ENCODE results near the gene SMARCA4. TPM values are rescaled to one million over a fixed set of nuclear protein-coding genes. Genes with fewer than 3 reads are reported as not detected.
"Not testable (repeated sequence)": the region's sequence is repeated elsewhere in the genome, so short reads cannot be mapped to it uniquely, and the experiment has no call there.

Gene SMARCA4
- total and polyA plus RNA-seq, 5 donors from 2014 or later = 6.3 to 79.5 (median 7.5) TPM

DNA sequence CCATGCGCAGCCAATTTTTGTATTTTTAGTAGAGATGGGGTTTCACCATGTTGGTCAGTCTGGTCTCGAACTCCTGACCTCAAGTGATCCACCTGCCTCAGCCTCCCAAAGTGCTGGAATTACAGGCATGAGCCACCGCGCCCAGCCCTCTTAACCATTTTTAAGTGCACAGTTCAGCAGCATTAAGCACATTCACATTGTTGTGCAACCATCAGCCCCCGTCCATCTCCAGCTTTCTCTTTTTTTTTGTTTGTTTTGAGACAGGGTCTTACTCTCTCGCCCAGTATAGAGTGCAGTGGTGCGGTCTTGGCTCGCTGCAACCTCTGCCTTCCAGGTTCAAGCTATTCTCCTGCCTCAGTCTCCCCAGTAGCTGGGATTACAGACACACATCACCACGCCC, 116.0 kb downstream of the SMARCA4 start:
- H3K9me3 ChIP-seq (ENCODE audit: control insufficient read depth in 2 of 2, low read length in 2 of 2); H3K4me1 Mint-ChIP-seq; DNase-seq; H3K4me1 ChIP-seq (ENCODE audit: control insufficient read depth, insufficient read depth, low read length, poor library complexity, severe bottlenecking); H3K27me3 Mint-ChIP-seq; H3K9me3 Mint-ChIP-seq; H3K27ac ChIP-seq (ENCODE audit: insufficient read depth, low read length, poor library complexity, severe bottlenecking); H3K4me3 Mint-ChIP-seq; H3K27me3 ChIP-seq (ENCODE audit: control insufficient read depth, insufficient read depth, low read length); H3K36me3 Mint-ChIP-seq; H3K4me3 ChIP-seq (ENCODE audit: low read depth, low read length); ATAC-seq (ENCODE audit: low read depth in 2 of 2); H3K36me3 ChIP-seq (ENCODE audit: control insufficient read depth, insufficient read depth, low read length): not testable (repeated sequence)
- H3K27ac Mint-ChIP-seq = peak overlapping the region in 2 of 3 donors; percentile 64 to 82

DNA sequence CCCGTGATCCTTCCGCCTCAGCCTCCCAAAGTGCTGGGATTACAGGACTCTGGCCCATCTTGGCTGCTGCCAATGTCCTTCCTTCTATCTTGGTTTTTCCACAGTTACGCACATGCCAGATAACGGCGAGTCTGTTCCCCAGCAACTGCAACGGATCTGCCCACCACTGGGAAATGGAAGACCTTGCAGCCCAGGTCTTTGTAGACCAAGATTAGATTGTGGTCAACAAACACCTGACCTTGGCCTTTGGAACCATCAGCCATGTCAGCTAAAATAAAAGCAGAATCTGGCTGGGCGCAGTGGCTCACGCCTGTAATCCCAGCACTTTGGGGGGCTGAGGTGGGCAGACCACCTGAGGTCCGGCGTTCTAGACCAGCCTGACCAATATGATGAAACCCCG, 118.1 kb downstream of the SMARCA4 start:
- Mint-ChIP-seq H3K27ac (peak overlapping the region in 1 of 3 donors; percentile 90), H3K27me3 (no peaks in the 10 kb centered on the region), H3K4me1 (peaks cover 0 to 10% (median 0%) of the 10 kb centered on the region in 4 donors), H3K9me3 (no peaks in the 10 kb centered on the region), H3K36me3 (no peaks in the 10 kb centered on the region), H3K4me3 (no peak overlapping the region)
- no peak overlapping the region for H3K27ac ChIP-seq (ENCODE audit: insufficient read depth, low read length, poor library complexity, severe bottlenecking)
- no peak for ATAC-seq (ENCODE audit: low read depth in 2 of 2)
- no peaks in the 10 kb centered on the region for H3K4me1 ChIP-seq (ENCODE audit: control insufficient read depth, insufficient read depth, low read length, poor library complexity, severe bottlenecking)
- no peak for DNase-seq
- H3K27me3 ChIP-seq (ENCODE audit: control insufficient read depth, insufficient read depth, low read length) = no peaks in the 10 kb centered on the region
- H3K9me3 ChIP-seq (ENCODE audit: control insufficient read depth in 2 of 2, low read length in 2 of 2) = no peaks in the 10 kb centered on the region
- H3K36me3 ChIP-seq (ENCODE audit: control insufficient read depth, insufficient read depth, low read length) = no peaks in the 10 kb centered on the region
- no peak overlapping the region for H3K4me3 ChIP-seq (ENCODE audit: low read depth, low read length)

DNA sequence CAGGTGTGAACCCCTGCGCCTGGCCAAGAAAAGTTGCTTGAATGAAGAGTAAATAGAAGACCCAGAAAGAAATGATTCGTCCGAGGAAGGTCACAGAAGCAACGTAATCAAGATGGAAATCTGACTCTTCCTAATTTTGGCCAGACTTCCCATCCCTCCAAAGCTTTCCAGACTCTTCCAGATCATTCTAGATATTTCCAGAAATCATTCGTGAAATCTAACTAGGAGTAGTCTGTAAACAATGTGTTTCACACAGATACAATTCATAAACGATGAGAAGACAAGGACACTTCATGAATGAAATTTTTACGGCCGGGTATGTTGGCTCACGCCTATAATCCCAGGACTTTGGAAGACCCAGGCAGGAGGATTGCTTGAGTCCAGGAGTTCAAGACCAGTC, 119.2 kb downstream of the SMARCA4 start:
- Histone ChIP-seq H3K9me3 (ENCODE audit: control insufficient read depth in 2 of 2, low read length in 2 of 2) (no peaks in the 10 kb centered on the region), H3K27me3 (ENCODE audit: control insufficient read depth, insufficient read depth, low read length) (no peaks in the 10 kb centered on the region), H3K4me1 (ENCODE audit: control insufficient read depth, insufficient read depth, low read length, poor library complexity, severe bottlenecking) (peaks cover 4% of the 10 kb centered on the region), H3K36me3 (ENCODE audit: control insufficient read depth, insufficient read depth, low read length) (no peaks in the 10 kb centered on the region), H3K27ac (ENCODE audit: insufficient read depth, low read length, poor library complexity, severe bottlenecking) (no peak overlapping the region), H3K4me3 (ENCODE audit: low read depth, low read length) (no peak overlapping the region)
- ATAC-seq (ENCODE audit: low read depth in 2 of 2) (no peak), DNase-seq (no peak)
- Mint-ChIP-seq H3K4me3 (no peak overlapping the region), H3K27me3 (no peaks in the 10 kb centered on the region), H3K9me3 (no peaks in the 10 kb centered on the region), H3K27ac (no peak overlapping the region), H3K4me1 (peaks cover 0 to 8% (median 2%) of the 10 kb centered on the region in 4 donors), H3K36me3 (no peaks in the 10 kb centered on the region)

DNA sequence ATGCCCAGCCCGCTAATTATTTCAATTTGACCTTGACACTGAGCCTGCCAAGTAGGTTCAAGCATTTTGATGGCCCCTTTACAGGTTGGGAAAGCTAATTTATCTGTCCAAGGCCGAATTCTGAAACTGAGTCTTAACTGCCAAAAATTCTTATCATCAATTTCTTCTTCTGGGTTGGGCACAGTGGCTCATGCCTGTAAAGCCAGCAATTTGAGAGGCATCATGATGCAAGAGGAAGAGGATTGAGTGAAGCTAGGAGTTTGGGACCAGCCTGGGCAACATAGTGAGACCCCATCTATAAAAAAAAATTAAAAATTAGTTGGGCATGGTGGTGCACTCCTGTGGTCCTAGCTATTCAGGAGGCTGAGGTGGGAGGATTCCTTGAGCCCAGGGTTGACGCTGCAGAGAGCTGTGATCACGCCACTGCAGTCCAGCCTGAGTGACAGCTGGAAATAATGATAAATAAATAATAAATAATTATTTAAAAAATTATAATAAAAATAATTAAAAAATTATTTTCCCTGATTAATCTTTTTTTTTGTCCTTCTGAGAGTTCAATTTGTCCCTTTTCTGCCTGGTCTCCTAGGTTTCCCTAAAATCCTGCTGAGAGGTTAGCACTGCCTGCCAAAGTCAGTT, 127.2 kb downstream of the SMARCA4 start:
- peaks cover 11 to 50% (median 27%) of the 10 kb centered on the region in 4 donors for H3K4me1 Mint-ChIP-seq
- DNase-seq (no peak), ATAC-seq (ENCODE audit: low read depth in 2 of 2) (no peak)
- H3K36me3 ChIP-seq (ENCODE audit: control insufficient read depth, insufficient read depth, low read length) = no peaks in the 10 kb centered on the region
- H3K4me3 Mint-ChIP-seq = peak overlapping the region in 2 of 4 donors; percentile 65 to 87
- no peaks in the 10 kb centered on the region for H3K9me3 ChIP-seq (ENCODE audit: control insufficient read depth in 2 of 2, low read length in 2 of 2)
- peaks cover 0 to 2% (median 0%) of the 10 kb centered on the region in 7 donors for H3K9me3 Mint-ChIP-seq
- no peaks in the 10 kb centered on the region for H3K27me3 ChIP-seq (ENCODE audit: control insufficient read depth, insufficient read depth, low read length)
- no peak overlapping the region for H3K27ac ChIP-seq (ENCODE audit: insufficient read depth, low read length, poor library complexity, severe bottlenecking)
- no peaks in the 10 kb centered on the region for H3K36me3 Mint-ChIP-seq
- peaks cover 6% of the 10 kb centered on the region for H3K27me3 Mint-ChIP-seq
- H3K4me1 ChIP-seq (ENCODE audit: control insufficient read depth, insufficient read depth, low read length, poor library complexity, severe bottlenecking) = peaks cover 39% of the 10 kb centered on the region
- no peak overlapping the region for H3K27ac Mint-ChIP-seq
- H3K4me3 ChIP-seq (ENCODE audit: low read depth, low read length) = no peak overlapping the region

DNA sequence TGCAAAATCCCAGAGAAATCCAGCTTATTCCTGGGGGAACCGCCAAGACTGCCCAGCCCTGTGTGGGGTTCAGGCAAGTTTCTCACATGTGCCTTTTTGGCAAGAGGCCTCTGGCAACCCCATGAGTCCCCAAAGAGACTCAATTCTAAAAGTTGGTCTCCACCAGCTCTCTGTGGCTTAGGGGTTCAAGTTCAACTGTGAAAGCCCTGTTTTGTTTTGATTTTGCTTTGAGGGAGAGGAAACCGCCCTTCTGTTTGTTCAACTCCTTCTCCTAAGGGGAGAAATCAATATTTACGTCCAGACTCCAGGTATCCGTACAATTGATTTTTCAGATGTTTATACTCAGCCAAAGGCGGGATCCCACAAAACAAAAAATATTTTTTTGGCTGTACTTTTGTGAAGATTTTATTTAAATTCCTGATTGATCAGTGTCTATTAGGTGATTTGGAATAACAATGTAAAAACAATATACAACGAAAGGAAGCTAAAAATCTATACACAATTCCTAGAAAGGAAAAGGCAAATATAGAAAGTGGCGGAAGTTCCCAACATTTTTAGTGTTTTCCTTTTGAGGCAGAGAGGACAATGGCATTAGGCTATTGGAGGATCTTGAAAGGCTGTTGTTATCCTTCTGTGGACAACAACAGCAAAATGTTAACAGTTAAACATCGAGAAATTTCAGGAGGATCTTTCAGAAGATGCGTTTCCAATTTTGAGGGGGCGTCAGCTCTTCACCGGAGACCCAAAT, 127.8 kb downstream of the SMARCA4 start:
- peak overlapping the region; percentile 76 for H3K4me3 ChIP-seq (ENCODE audit: low read depth, low read length)
- no peaks in the 10 kb centered on the region for H3K27me3 ChIP-seq (ENCODE audit: control insufficient read depth, insufficient read depth, low read length)
- peaks cover 6% of the 10 kb centered on the region for H3K27me3 Mint-ChIP-seq
- H3K27ac ChIP-seq (ENCODE audit: insufficient read depth, low read length, poor library complexity, severe bottlenecking) = peak overlapping the region; percentile 99
- ATAC-seq (ENCODE audit: low read depth in 2 of 2) (no peak), DNase-seq (peak in 1 of 3 donors; percentile 31)
- peaks cover 39% of the 10 kb centered on the region for H3K4me1 ChIP-seq (ENCODE audit: control insufficient read depth, insufficient read depth, low read length, poor library complexity, severe bottlenecking)
- H3K4me3 Mint-ChIP-seq = peak overlapping the region; percentile 87 to 99 (median 94)
- H3K9me3 Mint-ChIP-seq = peaks cover 0 to 2% (median 0%) of the 10 kb centered on the region in 7 donors
- H3K36me3 Mint-ChIP-seq = no peaks in the 10 kb centered on the region
- H3K9me3 ChIP-seq (ENCODE audit: control insufficient read depth in 2 of 2, low read length in 2 of 2) = no peaks in the 10 kb centered on the region
- H3K36me3 ChIP-seq (ENCODE audit: control insufficient read depth, insufficient read depth, low read length) = no peaks in the 10 kb centered on the region
- peak overlapping the region; percentile 89 to 96 (median 95) for H3K27ac Mint-ChIP-seq
- H3K4me1 Mint-ChIP-seq = peaks cover 11 to 56% (median 31%) of the 10 kb centered on the region in 4 donors

DNA sequence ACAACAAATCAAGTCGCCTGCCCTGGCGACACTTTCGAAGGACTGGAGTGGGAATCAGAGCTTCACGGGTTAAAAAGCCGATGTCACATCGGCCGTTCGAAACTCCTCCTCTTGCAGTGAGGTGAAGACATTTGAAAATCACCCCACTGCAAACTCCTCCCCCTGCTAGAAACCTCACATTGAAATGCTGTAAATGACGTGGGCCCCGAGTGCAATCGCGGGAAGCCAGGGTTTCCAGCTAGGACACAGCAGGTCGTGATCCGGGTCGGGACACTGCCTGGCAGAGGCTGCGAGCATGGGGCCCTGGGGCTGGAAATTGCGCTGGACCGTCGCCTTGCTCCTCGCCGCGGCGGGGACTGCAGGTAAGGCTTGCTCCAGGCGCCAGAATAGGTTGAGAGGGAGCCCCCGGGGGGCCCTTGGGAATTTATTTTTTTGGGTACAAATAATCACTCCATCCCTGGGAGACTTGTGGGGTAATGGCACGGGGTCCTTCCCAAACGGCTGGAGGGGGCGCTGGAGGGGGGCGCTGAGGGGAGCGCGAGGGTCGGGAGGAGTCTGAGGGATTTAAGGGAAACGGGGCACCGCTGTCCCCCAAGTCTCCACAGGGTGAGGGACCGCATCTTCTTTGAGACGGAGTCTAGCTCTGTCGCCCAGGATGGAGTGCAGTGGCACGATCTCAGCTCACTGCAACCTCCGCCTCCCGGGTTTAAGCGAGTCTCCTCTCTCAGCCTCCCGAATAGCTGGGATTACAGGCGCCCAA, 128.6 kb downstream of the SMARCA4 start, which contains the start of gene LDLR:
LDLR (plus strand) TSS at position 210 of the 760 bp plus-strand sequence; CDS start at position 296, 86 bp downstream.
- DNase-seq = peak; percentile 70 to 96 (median 77)
- Histone ChIP-seq H3K27ac (ENCODE audit: insufficient read depth, low read length, poor library complexity, severe bottlenecking) (peak within 1 kb of the TSS; percentile 99), H3K4me3 (ENCODE audit: low read depth, low read length) (peak within 1 kb of the TSS; percentile 76), H3K36me3 (ENCODE audit: control insufficient read depth, insufficient read depth, low read length) (no peaks in the 10 kb centered on the region), H3K27me3 (ENCODE audit: control insufficient read depth, insufficient read depth, low read length) (no peaks in the 10 kb centered on the region), H3K9me3 (ENCODE audit: control insufficient read depth in 2 of 2, low read length in 2 of 2) (no peaks in the 10 kb centered on the region), H3K4me1 (ENCODE audit: control insufficient read depth, insufficient read depth, low read length, poor library complexity, severe bottlenecking) (peaks cover 42% of the 10 kb centered on the region)
- Mint-ChIP-seq H3K27ac (peak within 1 kb of the TSS; percentile 89 to 98 (median 96)), H3K36me3 (no peaks in the 10 kb centered on the region), H3K27me3 (peaks cover 6% of the 10 kb centered on the region), H3K9me3 (peaks cover 0 to 2% (median 0%) of the 10 kb centered on the region in 7 donors), H3K4me1 (peaks cover 11 to 56% (median 31%) of the 10 kb centered on the region in 4 donors), H3K4me3 (peak within 1 kb of the TSS; percentile 87 to 99 (median 94))
- ATAC-seq (ENCODE audit: low read depth in 2 of 2) = peak; percentile 29 to 37

DNA sequence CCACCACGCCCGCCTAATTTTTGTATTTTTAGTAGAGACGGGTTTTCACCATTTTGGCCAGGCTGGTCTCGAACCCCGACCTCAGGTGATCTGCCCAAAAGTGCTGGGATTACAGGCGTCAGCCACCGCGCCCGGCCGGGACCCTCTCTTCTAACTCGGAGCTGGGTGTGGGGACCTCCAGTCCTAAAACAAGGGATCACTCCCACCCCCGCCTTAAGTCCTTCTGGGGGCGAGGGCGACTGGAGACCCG, 129.1 kb downstream of the SMARCA4 start:
- Histone ChIP-seq H3K4me3 (ENCODE audit: low read depth, low read length) (peak overlapping the region; percentile 76), H3K27ac (ENCODE audit: insufficient read depth, low read length, poor library complexity, severe bottlenecking) (peak overlapping the region; percentile 99), H3K4me1 (ENCODE audit: control insufficient read depth, insufficient read depth, low read length, poor library complexity, severe bottlenecking) (peaks cover 44% of the 10 kb centered on the region)
- peaks cover 13 to 59% (median 34%) of the 10 kb centered on the region in 4 donors for H3K4me1 Mint-ChIP-seq
- not testable (repeated sequence) for H3K9me3 ChIP-seq (ENCODE audit: control insufficient read depth in 2 of 2, low read length in 2 of 2); H3K27me3 Mint-ChIP-seq; DNase-seq; H3K36me3 ChIP-seq (ENCODE audit: control insufficient read depth, insufficient read depth, low read length); H3K9me3 Mint-ChIP-seq; H3K36me3 Mint-ChIP-seq; H3K27me3 ChIP-seq (ENCODE audit: control insufficient read depth, insufficient read depth, low read length)
- H3K4me3 Mint-ChIP-seq = peak overlapping the region; percentile 87 to 99 (median 94)
- ATAC-seq (ENCODE audit: low read depth in 2 of 2) = peak in 1 of 2 donors; percentile 1
- peak overlapping the region in 2 of 3 donors; percentile 89 to 96 for H3K27ac Mint-ChIP-seq
